Hematopoietic multipotent progenitor cell treated with erythropoietin and hydrocortisone succinate and interleukin-3 and kit ligand, for 15 days (in vitro differentiated cells): Measurements from ENCODE around the gene NAT10.
"Not testable (repeated sequence)": the region's sequence is repeated elsewhere in the genome, so short reads cannot be mapped to it uniquely, and the experiment has no call there.

Source experiments
- DNase-seq: peaks from one replicate; pipeline ENCODE4 v3.0.0-alpha.2; 2015; ENCODE audit warnings: low spot score

Gene NAT10

GRCh38 chr11:34105079-34105956, at the start of gene NAT10:
Gene NAT10, plus strand, starts transcription at chr11:34105629. Its CDS starts 2,597 bp downstream, at chr11:34108226.
- DNase-seq = peak; percentile 99

GRCh38 chr11:34056672-34057071, 48.8 kb upstream of the NAT10 start:
- no peak for DNase-seq

- DNase-seq = no peak
Measured at GRCh38 chr11:34063061-34063795, 42.2 kb upstream of the NAT10 start.

GRCh38 chr11:34064291-34064690, 41.1 kb upstream of the NAT10 start:
- DNase-seq = no peak

GRCh38 chr11:34065505-34066203, 39.8 kb upstream of the NAT10 start:
- no peak for DNase-seq

- DNase-seq = not testable (repeated sequence)
Measured at GRCh38 chr11:34066766-34067165, 38.7 kb upstream of the NAT10 start.

GRCh38 chr11:34067383-34068065, 37.9 kb upstream of the NAT10 start:
- DNase-seq = no peak

- no peak for DNase-seq
Measured at GRCh38 chr11:34068111-34068510, 37.3 kb upstream of the NAT10 start.

GRCh38 chr11:34071306-34071705, 34.1 kb upstream of the NAT10 start:
- DNase-seq = not testable (repeated sequence)

- no peak for DNase-seq
Measured at GRCh38 chr11:34072041-34072440, 33.4 kb upstream of the NAT10 start.

- DNase-seq = no peak
Measured at GRCh38 chr11:34072832-34073231, 32.6 kb upstream of the NAT10 start.

- no peak for DNase-seq
Measured at GRCh38 chr11:34074391-34074790, 31.0 kb upstream of the NAT10 start.

- no peak for DNase-seq
Measured at GRCh38 chr11:34075178-34075820, 30.1 kb upstream of the NAT10 start.

- DNase-seq = no peak
Measured at GRCh38 chr11:34080609-34081008, 24.8 kb upstream of the NAT10 start.

- DNase-seq = no peak
Measured at GRCh38 chr11:34084637-34085036, 20.8 kb upstream of the NAT10 start.

- DNase-seq = no peak
Measured at GRCh38 chr11:34086554-34087283, 18.7 kb upstream of the NAT10 start.

GRCh38 chr11:34091825-34092224, 13.6 kb upstream of the NAT10 start:
- no peak for DNase-seq

- not testable (repeated sequence) for DNase-seq
Measured at GRCh38 chr11:34094900-34095299, 10.5 kb upstream of the NAT10 start.

- DNase-seq = no peak
Measured at GRCh38 chr11:34098813-34099212, 6.6 kb upstream of the NAT10 start.

- no peak for DNase-seq
Measured at GRCh38 chr11:34104680-34105078, 750 bp upstream of the NAT10 start.
